Non-pigmented ciliary epithelial cell (primary cell): Measurements from ENCODE around the gene UBE2V1.
"Not testable (repeated sequence)": the region's sequence is repeated elsewhere in the genome, so short reads cannot be mapped to it uniquely, and the experiment has no call there.

ENCODE experiments used
- DNase-seq: peaks from one replicate; pipeline ENCODE4 v3.0.0-alpha.2; 2010; ENCODE audit warnings: low read depth

Gene UBE2V1

DNA sequence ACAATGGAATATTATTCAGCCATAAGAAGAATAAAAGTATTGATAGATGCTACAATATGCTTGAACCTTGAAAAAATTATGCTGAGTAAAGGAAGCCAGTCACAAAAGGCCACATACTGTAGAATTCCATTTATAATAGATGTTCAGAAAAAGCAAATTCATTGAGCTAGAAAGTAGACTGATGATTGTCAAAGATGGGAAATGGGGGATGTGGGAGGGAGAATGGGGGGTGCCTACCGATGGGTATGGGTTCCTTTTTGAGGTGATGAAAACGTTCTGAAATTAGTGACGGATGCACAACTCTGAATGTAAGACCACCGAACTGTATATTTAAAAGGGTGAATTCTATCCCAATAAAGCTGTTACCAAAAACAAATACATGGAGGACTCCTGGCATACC is 18.4 kb downstream of the UBE2V1 start:
- no peak for DNase-seq

DNA sequence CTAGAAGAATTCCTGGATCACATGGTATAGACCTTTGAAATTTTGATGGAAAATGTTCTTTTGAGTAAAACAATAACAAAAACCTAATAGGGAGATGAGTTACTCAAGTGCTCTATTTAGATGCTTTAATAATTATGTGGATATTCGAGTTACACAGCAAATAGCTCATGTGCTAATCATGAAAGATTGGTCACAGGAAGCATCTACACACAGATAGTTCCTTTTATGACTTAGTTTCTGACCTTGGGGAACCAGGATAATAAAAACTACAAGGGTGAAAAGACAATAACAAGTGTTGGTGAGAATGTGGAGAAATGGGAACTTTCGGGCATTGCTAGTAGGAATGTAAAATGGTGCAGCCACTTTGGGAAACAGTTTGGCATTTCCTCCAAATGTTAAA is 19.7 kb downstream of the UBE2V1 start:
- DNase-seq: no peak

DNA sequence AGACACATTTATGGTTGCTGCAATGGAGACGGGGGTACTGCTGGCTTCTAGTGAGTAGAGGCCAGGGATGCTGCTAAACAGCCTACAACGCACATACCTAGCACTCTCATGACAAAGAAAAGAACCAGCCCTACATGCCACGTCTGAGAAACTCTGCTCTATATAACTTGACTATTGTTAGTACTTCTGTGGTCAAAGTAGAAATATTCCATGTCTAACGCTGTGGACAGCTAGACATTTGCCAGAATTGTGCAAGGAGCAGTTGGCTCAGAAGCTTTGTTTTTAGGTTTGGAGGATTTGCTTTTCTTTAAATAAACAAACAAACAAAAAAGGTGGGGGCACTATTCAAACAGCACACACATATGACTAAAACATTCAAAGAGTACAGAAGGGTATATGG is 20.5 kb downstream of the UBE2V1 start:
- no peak for DNase-seq

DNA sequence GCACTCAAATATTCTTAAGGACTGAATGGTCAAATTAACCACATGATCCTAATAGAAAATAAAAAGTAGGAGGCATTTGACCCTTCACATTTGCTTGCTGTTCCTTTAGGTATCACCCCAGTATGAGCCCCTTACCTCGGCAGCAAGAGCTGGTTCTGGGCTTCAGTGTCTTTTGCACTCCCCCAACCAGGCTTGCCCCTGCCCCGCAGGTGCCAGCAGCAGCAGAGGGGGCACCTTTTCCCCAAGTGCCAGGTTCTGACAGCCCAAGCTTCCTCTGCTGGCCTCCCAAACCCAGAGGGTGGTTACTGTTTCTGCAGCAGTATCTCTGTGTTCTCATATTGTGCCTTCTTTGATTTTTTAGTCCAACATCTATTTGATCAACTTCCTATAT is 23.2 kb downstream of the UBE2V1 start:
- no peak for DNase-seq

DNA sequence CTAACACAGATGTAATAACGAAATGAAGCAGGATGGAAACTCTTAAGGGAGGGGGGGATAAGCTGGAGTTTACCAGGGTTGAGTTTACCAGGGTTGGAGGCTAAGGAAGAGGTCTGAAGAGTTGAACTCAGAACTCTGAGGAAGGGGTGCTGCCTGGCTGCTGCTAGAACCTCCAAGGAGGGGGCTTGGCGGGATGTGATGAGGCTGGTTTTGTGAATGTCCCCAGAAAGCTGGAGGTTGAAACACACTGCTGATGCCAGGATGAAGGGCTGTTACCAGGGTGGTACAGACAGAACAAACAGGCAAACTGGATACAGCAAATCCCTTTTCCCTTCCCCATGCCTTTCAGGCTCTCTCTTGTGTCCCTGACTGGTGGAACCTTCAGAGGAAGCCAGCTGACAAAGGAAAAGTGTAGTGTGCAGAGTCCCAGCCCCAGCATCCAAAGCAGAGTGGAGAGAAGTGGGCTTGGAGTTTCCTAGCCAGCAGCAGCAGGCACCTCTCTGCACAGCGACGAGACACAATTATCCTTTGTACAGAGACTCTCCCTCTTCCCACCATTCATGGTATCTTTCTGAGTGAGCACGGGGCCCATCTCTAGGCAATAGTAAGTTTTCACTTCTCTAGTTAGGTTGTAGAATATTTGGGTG is 23.7 kb downstream of the UBE2V1 start:
- DNase-seq: no peak

DNA sequence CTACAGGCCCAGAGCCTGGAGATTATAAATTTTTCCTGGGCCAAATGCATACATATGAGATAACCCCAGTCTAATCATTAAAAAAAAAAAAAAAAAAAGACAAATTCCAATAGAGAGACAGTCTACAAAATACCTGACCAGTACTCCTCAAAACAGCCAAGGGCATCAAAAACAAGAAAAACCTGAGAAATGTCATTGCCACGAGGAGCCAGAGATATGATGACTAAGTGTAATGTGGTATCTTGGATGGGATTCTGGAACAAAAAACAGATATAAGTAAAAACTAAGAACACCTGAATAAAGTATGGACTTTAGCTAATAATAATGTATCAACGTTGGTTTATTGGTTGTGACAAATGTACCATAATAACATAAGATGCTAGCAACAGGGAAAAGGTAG is 24.9 kb downstream of the UBE2V1 start:
- no peak for DNase-seq

DNA sequence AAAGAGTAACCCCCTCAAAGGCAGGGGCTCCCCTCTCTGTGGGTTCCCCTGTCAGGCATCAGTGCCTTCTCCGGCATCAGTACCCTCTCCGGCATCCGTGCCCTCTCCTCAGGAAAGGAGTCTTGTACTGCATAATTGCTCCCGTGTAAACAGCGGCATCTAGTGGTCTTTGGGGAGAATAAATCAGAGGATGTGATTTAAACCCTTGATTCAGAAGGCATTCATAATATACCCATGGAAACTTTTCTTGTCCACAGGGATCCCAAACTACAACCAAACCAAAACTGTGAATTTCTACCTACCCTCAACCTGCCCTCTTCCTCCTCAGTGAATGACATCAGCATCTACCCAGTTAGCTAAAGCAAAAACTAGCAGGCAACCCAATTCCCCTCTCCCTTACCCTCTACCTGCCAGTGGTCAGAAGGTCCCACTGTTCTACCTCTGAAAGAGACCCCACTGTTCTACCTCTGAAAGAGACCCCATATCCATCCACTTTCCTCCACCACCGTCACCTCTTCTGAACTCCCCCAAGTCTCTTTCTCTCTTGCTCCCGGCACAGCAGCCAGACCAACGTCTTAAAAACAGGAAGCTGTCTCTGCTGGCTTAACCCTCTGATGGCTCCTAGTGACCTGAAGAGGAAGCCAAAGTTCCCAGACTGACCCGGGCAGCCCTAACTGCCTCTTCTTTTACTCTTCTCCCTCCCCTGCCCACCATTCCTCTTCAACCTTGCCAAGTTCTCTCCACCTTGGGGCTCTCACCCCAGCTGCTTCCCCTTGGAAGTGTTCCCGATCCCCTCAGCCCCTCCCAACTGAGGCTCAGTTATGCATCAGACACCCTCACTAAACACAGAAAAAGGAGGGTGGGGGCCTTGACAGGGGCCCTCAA is 27.2 kb downstream of the UBE2V1 start:
- DNase-seq: no peak

DNA sequence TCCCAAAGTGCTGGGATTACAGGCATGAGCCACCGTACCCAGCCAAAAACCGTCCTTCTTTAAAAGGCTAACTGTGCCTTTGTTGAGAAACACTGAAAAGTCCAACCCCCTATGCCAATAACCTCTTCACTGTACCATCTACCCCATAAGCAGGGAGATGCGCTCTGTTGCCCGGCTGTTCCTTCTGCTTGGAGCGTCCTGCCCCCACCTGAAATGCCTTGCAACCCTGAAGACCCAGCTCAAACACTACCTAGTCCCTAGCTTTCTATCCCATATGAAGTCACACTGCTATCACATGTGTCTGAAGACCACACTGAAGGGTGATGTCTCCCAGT is 27.8 kb downstream of the UBE2V1 start:
- no peak for DNase-seq

DNA sequence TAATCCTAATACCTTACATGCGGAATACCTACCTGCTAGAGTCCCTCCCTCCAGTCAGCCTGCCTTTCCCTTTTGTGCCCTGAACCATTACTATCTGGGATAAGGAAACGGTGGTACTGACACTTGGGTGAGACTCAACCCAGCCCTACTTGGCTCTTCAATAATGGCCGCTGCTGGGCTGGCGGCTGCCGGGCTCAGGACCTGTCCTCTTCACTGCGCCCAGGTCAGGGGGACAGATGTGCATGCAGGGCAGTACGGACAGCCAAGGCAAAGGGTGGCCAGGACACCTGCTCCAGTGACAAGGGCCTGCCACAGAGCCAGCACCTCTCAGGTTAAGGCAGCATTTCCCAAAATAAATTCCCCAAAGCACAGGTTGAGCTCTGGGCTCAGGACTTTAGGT is 29.9 kb downstream of the UBE2V1 start:
- no peak for DNase-seq

DNA sequence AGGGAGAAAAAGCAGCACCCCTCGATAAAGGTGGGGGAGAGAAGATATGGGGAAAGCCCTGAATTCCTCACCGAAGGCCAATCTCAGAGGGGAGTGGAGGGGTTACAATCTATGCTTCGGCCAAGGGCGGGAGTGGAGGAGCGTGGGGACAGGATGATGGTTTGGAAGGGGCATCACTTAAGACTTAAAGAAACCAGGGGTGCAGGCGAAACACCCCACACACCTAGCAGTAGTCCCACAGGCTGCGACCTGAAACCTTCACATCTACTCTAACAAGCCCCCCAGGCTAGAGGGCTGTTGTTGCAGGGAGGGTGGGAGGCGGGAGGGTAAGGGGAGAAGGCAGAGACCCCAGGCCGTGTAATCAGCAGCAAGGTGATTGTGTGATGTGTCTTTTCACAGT is 30.9 kb downstream of the UBE2V1 start:
- DNase-seq: not testable (repeated sequence)

DNA sequence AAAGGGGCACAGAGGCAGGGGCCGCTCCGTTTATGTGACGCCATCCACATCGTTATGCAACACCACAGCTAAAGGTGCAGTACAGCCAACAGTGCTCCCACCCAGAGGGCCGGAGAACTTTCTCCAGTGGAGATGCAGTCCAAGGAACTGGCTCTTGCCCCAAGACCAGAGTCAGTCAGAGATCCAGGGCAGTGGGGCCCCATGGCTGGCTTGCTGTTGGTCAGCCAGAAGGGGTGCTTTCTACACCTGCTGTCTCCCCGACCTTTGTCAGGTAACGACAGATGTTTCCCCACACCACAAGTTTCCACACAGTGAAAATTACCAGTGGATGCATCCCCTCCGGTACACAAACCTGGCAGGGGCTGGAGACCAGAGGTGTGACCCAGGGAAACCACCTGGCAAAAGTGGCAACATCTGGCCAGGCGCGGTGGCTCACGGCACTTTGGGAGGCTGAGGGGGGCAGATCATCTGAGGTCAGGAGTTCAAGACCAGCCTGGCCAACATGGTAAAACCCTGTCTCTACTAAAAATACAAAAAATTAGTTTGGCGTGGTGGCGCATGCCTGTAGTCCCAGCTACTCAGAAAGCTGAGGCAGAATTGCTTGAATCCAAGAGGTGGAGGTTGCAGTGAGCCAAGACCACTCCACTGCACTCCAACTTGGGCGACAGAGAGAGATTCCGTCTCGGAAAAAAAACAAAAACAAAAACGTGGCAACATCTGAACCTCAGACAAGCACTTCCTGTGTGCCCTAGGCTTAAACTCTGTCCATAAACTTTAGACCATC is 34.9 kb downstream of the UBE2V1 start:
- no peak for DNase-seq

DNA sequence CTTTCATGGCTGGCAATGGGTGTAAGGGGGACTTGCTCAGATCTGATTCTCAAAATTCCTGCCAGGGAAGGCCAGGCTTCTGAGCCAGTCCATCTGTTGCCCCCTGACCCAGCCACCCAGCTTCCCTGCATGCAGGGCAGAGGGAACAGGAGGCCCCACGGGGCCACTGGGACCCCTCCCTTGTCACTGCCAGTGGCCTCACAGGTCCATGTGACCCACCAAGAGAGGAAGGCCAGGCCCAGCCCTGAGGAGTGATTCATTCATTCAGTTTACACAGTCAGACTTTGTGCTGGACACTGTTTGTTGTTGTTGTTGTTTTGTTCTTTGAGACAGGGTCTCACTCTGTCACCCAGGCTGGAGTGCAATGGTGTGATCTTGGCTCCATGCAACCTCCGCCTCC is 39.5 kb downstream of the UBE2V1 start:
- no peak for DNase-seq

DNA sequence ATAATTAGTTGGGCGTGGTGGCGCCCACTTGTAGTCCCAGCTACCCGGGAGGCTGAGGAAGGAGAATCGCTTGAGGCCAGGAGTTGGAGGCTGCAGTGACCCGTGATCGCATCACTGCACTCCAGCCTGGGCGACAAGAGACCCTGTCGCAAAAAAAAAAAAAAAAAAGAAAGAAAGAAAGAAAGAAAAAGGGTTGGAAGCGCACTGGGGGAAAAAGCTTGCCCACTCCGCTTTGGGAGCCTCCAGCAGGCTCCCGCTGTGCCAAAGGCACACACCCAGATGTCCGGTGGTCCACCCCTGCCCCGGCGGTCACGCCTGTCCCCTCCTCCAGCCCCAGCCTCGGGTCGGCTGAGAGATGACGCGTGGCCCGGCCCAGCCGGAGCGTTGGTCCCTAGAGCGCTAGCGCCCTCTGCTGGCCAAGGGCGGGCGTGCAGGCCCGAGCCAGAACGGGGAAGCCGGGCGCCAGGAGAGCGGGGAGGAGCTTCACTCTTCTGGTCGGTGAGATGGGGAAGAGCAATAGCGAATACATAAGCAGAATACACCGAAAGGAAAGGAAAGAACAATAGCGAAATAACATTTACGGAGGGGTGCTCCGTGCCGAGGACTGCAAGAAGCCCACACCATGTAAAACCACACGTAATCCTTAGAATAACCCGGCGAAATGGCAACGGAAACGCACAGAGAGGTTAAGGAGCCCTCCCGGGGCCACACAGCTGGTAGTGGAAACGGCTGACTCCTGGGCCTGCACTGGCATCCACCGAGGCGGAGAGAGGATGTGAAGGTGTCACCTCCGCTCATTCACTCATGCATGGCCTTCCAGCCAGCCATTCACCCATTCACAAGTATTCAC is 41.7 kb downstream of the UBE2V1 start:
- no peak for DNase-seq

DNA sequence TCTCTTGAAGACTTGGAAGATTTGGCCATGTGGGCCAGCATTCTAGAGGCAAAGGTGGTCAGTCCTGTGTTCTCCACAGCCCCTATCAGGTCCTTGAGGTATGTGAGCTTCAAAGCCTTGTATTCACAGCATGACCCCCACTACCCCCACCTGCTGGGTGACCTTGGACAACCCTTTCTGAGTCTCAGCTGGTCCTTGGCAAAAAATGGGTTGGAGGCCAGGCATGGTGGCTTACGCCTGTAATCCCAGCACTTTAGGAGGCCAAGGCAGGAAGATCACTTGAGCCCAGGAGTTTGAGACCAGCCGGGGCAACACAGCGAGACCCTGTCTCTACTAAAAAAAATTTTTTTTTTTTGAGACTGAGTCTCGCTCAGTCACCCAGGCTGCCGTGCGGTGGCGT is 42.6 kb downstream of the UBE2V1 start:
- DNase-seq: no peak

DNA sequence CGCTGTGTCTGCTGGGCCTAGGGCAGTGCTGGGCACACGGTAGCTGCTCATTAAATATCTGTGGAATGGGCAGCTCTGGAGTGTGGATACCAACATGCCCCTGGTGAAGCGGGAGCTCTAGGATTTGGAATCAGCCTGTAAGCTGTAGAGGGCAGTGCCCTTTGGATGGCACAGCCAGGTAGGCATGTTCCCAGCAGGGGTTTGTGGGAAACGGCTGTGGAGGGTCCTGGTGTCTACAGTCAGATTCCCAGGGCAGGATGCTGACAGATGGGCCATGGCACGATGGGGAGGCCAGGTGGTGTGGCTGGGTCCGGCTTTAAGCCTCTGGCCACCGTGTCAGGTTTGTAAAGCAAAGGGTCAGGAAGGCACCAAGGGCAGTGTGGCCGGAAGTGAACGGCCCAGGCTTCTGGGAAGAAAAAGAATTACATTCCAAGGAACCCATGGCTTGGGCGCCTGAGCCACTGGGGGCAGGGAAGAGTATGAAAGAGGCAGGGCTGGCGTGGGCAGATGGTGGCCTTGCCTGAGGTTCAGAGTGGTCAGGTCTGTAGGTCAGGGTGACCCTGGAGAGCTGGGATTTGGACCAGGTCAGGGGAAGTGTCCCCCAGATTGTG is 44.8 kb downstream of the UBE2V1 start:
- no peak for DNase-seq

DNA sequence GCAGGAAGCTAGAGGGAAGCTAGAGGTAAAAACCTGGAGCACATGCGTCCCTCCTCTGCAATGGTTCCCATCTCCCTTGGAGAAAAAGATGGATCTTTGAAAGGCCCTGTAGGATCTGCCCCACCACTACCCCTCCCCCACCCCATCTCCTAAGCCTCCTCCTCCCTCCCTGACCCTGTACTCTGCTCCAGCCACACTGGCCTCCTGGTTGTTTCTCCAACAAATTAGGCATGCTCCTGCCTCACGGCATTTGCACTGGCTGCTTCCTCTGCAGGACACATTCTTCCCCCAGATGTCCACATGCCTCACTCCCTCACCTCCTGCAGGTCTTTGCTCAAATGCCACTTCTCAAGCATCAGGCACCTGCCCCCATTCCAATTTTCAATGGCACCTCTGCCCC is 45.5 kb downstream of the UBE2V1 start:
- DNase-seq: no peak

DNA sequence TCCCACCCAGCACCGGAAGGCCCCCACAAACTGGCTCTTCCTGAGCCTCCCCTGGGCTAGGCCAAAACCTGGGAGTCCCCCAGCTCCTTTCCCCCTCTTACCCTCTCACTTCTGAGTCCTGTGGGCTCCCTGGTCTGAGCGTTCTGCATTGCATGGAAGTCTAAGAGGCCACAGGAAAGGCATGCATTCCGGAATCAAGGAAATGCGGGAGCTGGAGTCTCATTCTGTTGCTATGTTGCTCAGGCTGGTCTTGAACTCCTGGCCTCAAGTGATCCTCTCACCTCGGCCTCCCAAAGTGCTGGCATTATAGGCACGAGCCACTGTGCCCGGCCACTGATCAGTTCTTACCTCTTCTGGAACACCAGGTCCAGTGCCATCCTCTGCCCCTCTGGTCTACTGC is 45.9 kb downstream of the UBE2V1 start:
- no peak for DNase-seq

DNA sequence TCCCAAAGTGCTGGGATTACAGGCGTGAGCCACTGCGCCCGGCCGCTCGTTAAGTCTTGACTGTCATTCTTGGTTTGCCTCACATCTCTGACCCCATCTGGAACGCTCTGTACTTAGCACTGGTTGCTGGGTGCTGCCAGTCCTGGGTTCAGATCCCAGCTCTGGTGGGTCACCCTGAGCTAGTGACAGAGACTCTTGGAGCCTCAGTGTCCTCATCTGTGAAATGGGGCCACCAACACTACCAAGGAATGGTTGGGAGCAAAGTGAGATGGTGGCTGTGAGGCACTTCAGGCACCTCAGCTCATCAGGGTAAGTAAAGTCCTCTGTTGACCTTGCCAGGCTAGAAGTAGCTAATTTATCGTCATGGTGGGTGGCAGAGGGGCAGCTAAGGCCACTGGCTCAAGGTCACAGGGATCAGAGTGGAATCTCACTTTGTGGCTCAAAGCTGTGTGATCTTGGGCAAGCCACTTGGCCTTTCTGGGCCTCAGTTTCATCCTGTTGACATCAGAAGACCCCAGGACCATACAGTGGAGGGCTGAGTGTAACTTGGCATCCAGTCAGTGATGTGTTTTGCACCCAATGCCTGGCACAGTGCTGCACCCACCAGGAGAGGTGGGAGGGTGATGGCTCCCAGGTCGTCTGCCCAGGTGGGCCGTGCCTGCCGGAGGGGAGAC is 46.7 kb downstream of the UBE2V1 start:
- DNase-seq: no peak

DNA sequence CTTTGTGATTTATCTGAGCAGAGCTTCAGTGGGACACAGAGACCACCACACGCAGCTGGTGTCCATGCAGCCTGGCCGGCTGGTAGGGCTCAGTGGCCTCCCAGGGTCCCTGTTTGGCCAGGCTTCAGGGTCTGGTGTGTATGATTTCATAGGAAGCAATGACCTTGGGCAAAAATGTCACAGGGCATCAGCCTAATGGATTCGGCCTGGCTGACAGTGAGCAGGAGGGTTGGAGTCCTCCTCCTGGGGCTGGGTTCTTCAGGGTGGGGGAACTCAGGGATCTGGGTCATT is 47.7 kb downstream of the UBE2V1 start:
- no peak for DNase-seq

DNA sequence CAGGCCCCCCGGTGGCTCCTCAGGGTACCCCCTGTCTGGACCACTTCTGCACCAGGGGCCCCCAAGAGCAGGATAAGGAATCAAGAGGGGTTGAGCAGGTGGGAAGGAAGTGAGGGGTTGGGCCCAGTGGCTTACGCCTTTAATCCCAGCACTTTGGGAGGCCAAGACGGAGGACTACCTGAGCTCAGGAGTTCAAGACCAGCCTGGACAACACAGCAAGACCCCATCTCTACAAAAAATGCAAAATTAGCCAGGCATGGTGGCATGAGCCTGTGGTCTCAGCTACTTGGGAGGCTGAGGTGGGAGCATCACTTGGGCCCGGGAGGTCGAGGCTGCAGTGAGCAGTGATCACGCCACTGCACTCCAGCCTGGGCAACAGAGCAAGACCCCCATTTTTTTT is 49.2 kb downstream of the UBE2V1 start:
- DNase-seq: not testable (repeated sequence)
